KG1 (cell line): ENCODE data around the gene KRT82.
"Not testable (repeated sequence)": the region's sequence is repeated elsewhere in the genome, so short reads cannot be mapped to it uniquely, and the experiment has no call there.

Experiments used
- DNase-seq: peaks from one replicate; lab custom pipeline; 2025; lab: John Stamatoyannopoulos, UW

Gene KRT82

DNA sequence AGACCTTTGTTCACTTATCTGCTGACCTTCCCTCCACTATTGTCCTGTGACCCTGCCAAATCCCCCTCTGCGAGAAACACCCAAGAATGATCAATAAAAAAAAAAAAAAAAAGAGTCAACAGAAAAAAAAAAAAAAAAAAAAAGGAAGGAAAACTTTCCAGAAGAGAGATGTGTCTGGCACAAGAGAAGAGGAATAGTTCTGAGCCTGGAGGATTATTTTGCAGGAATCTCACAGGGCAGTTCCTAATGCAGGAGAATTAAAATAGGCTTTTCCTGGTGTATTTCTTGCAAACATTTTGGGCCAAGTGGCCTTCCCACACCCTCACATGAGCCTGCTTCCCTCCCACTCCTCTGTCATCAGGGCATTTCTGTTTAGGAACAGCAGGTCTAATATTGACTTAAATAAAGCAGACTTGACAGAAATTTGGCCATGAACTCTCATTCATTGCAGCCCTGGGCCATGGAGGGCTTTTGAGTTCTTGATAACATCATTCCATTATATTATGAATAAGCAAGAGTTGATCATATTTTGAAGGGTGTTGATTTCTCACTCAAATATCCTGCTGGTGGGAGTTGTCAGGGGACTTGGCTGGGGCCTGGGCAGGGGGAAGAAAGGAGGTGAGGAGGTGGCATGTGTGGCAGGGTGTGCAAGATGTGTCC, 4.6 kb upstream of the KRT82 start:
- not testable (repeated sequence) for DNase-seq

- DNase-seq = no peak
Observed at GRCh38 chr12:52407918-52408317, 1.8 kb upstream of the KRT82 start.

GRCh38 chr12:52404951-52405350, 1.2 kb downstream of the KRT82 start:
- DNase-seq = no peak

- no peak for DNase-seq
Observed at GRCh38 chr12:52403561-52403960, 2.6 kb downstream of the KRT82 start.

DNA sequence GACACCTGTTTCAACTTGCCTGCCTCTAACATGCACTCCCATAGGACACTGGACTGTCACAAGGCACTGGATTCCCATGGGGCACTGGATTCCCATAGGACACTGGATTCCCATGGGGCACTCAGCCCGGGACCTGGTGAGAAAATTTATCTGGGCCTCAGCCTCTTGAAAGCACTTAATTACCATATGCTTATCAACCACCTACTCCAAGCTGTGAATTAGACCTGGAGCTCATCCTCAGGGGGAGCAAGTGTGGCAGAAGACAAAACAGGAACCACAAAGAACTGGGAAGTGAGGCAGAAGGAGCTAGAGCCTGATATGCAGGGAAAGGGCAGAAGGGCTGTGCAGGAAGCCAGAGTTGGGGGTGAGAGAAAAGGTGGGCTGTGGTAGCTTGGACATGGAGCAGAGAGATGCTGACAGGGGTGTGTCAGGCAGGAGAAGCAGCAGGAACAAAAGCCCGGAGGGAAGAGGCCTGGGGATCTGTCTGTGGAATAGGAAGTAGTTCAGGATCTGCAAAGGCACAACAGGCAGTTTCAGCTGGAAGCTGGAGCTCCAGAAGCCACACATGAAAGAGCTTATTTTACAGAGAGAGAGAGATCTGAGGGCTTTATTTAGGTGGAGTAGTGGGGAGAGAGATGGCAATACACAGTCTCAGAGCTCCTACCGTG, 3.1 kb downstream of the KRT82 start:
- no peak for DNase-seq

DNA sequence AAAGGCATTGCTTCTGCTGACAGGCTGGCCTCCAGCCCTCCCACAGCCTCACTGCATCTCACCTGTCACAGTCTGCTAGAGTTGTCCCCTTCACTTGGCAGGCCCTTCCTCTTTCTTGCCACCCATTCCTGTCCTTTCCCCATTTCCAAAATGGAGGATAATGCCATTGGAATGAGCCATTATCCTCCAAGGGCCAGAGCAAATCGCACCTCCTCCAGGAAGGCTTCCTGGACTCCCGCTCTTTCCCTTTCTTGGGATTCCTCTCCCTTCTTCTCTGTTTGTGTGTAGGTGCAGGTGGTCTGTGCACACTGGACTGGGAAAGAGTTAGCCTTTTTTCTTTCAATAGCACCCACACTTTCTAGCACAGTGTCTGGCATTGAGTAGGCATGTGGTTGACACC, 3.8 kb downstream of the KRT82 start:
- no peak for DNase-seq

DNA sequence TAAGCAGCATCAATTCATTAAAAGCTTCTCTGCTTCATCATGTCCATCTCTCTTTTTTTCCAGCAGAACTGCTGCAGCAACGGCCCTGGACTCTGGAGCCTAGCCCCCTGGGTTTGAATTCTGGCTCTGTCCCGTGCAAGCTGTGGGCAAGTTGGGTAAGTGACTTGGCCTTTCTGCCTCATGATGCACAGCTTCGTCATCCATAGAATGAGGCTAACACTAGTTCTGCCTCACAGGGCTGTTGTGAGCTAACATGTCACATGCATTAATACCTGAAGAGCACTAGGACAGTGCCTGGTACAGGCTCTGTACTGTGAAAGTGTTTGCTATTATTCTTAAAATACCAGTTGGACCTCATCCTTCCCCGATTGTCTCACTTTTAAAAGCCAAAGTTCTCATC, 4.2 kb downstream of the KRT82 start:
- DNase-seq = no peak

GRCh38 chr12:52401526-52401925, 4.6 kb downstream of the KRT82 start:
- no peak for DNase-seq

- DNase-seq = no peak
Observed at GRCh38 chr12:52400906-52401305, 5.2 kb downstream of the KRT82 start.

DNA sequence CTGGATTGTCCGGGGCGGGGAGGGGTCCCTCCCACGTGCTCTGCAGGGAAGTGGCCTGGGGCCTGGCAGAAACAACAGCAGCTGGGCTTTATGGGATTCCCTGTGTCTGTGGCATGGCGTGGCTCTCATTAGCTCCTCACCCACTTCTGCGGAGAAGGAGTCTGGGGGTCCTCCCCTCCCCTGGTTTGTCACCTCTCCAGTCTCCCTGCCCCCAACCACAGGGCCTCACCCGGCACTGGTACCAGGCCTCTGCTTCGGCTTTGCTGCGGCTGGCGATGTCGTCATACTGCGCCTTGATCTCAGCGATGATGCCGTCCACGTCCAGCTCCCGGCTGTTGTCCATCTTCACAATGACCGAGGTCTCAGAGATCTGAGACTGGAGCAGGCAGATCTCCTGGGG, 6.4 kb downstream of the KRT82 start:
- no peak for DNase-seq

- no peak for DNase-seq
Observed at GRCh38 chr12:52398176-52398575, 8.0 kb downstream of the KRT82 start.

DNA sequence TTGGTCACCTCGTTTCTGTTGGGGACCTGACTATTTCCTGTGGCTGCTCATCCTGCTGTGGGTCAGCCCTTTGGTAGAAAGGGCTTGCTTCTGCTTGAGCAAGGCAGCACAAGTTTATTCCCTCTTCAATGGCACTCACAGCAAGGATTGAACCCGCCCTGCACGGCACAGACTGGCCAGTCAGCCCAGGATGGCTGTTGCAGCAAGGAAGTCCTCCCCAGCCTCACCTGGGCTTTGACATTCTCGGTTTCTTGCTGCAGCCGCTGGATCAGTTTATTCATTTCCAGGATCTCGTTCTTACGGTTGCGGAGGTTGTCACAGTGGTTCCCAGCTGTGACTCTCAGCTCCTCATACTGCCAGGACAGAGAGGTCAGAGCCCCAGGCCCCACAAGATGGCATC, 9.5 kb downstream of the KRT82 start:
- no peak for DNase-seq

DNA sequence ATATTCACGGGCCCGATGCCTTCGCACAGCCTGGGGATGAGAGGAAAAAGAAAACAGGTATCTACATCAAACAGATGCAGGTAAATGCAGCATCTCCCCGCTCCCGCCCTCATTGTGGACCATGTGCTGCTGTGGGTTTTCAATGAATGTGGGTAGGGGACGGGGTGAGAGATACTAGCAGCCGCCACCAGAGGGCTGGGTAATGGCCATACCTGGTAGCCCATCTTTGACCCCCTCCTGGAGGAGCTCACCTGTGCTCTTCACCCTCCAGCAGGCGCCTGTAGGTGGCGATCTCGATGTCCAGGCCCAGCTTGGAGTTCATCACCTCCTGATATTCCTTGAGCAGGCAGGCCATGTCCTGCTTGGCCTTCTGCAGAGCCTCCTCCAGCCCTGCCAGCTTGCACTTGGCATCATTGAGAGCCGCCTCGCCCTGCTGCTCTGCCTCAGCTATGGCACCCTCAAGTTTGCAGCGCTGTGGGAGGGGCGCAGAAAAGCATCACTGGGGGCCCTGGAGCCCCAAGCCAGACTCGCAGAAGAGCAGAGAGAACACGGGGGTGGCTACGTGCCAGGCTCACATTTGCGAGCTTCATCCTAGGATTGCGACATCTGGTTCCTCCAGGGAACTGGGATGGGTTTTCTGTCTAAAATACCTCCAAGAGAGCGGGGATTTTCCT, 10.2 kb downstream of the KRT82 start:
- DNase-seq = no peak

DNA sequence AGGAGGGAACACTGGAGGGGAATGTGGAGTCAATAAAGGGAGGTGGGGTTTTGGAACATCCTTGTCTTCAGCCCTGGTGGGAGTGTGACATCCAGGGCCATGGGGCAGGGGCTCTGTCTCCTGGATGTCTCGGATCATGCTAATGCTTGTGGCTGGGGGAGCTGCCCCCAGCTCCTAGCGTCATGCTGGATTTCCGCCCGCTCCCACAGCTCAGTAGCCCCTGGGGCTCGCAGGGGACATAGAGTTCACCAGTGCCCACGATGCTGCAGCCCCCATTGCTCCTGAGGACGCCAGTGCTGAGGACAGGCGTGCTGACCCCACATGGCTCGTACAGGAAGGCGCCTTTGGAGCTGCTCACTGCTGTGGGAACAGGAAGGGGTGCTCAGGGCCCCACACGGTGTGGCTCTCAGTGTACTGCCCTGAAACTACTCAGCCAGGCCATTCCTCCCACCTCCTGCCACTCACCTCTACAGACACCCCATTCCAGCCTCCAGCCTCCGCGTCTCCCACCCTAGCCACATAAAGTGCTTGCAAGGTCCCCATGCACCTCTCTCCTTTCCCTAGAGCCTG, 11.2 kb downstream of the KRT82 start:
- no peak for DNase-seq

GRCh38 chr12:52392465-52393007, 13.6 kb downstream of the KRT82 start:
- no peak for DNase-seq

DNA sequence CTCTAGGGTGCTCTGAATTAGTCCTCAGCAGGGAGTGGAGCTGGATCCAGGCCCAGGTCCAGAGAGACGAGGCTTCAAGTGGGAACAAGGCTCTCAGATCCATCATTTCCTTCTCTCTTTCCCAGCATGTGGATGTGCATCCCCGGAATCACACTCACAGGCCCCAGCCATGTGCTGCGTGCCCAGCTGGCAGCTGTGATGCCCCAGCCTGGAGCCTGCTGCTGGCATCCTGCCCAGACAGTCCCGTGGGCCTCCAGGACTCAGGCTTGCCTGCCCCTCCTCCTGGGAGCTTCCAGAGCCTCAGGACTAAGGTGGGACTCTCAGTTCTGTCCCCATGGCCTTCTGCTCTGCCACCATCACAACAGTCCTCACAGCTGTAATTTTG, 14.5 kb downstream of the KRT82 start:
- DNase-seq = no peak

GRCh38 chr12:52390739-52391617, 15.2 kb downstream of the KRT82 start:
- no peak for DNase-seq

GRCh38 chr12:52389313-52390207, 16.6 kb downstream of the KRT82 start:
- DNase-seq = no peak

GRCh38 chr12:52387859-52388258, 18.3 kb downstream of the KRT82 start:
- DNase-seq = no peak

GRCh38 chr12:52385226-52385702, 20.9 kb downstream of the KRT82 start, which contains the start of gene KRT84:
KRT84 (minus strand) TSS chr12:52385652; CDS start chr12:52385585, 67 bp downstream.
- DNase-seq = no peak
